SJSA1 (cell line): ENCODE results near the gene LRR1. TPM values are rescaled to one million over a fixed set of nuclear protein-coding genes. Genes with fewer than 3 reads are reported as not detected.

Experiments
- DNase-seq, 2 experiments: peaks; one replicate each; pipeline ENCODE4 v3.0.0-alpha.2; 2015 to 2020; ENCODE audit warnings: low spot score in 2 of 2, low read depth in 1 of 2
- H3K27ac ChIP-seq: fragments of 250-450 bp; sonication (Bioruptor Pico); 2 replicates; pipeline ENCODE4 v1.5.1; 2020; ENCODE audit warnings: mild to moderate bottlenecking, moderate library complexity
- H3K27me3 ChIP-seq: fragments of 250-450 bp; sonication (Bioruptor Pico); replicated peaks from 2 replicates; pipeline ENCODE4 v1.5.1; 2020; ENCODE audit warnings: mild to moderate bottlenecking, moderate library complexity
- H3K36me3 ChIP-seq: fragments of 250-450 bp; sonication (Bioruptor Pico); 2 replicates; pipeline ENCODE4 v1.5.1; 2020; ENCODE audit warnings: mild to moderate bottlenecking
- H3K4me1 ChIP-seq: fragments of 250-450 bp; sonication (Bioruptor Pico); replicated peaks from 2 replicates; pipeline ENCODE4 v1.6.1; 2021; ENCODE audit warnings: mild to moderate bottlenecking
- H3K4me3 ChIP-seq: fragments of 250-450 bp; sonication (Bioruptor Pico); 2 replicates; pipeline ENCODE4 v1.5.1; 2020; ENCODE audit warnings: mild to moderate bottlenecking
- H3K9me3 ChIP-seq: fragments of 250-450 bp; sonication (Bioruptor Pico); replicated peaks from 2 replicates; pipeline ENCODE4 v1.5.1; 2020; ENCODE audit warnings: mild to moderate bottlenecking
- total RNA-seq: library from RNA; depleted of rRNA; stranded (reverse); fragments of >200 nt; shearing (Covaris generic); gene quantifications from 2 replicates; pipeline ENCODE4 v1.2.3, GENCODE V29; 2014; rRNA removed

Gene LRR1
- 39.0 and 46.7 TPM in 2 replicates for total RNA-seq

DNA sequence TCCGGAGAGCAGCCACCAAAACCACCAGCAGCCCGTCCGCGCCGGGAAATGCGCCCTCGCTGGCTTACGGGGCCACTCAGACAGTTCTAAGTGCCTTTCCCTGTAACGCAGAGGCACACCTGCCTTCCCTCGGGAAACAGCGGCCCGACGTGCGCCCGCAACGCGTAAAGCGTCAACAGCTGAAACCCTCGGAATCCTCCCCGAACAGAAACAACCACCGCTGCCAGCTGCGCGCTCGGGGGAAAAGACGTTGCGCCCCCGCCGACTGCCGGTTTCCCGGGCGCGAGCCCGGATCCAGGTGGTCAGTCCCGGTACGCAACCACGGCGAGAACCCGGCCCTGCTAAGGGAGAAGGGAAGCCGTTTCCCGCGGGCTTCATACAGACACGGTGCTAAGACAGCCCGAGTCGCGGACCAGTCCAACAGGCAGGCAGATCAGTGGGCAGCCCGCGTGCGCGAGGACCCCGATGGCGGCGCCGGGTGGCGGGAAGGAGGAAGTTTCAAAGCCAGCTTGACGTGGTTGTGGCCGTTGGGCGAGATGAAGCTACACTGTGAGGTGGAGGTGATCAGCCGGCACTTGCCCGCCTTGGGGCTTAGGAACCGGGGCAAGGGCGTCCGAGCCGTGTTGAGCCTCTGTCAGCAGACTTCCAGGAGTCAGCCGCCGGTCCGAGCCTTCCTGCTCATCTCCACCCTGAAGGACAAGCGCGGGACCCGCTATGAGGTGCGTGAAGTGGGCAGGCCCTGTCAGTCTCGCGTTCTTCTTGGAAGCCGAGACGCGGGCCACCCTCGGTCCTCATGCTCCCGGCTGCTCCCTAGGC, at the start of gene LRR1:
TSS of gene LRR1 (plus strand) at position 456 of the 816 bp plus-strand sequence. CDS start at position 537, 81 bp downstream.
- Histone ChIP-seq H3K9me3 (no peaks in the 10 kb centered on the region), H3K36me3 (peaks cover 34% of the 10 kb centered on the region), H3K27me3 (no peaks in the 10 kb centered on the region), H3K4me3 (peak within 1 kb of the TSS; percentile 79), H3K4me1 (no peaks in the 10 kb centered on the region), H3K27ac (peak within 1 kb of the TSS; percentile 92)
- DNase-seq = peak; percentile 86 to 94

DNA sequence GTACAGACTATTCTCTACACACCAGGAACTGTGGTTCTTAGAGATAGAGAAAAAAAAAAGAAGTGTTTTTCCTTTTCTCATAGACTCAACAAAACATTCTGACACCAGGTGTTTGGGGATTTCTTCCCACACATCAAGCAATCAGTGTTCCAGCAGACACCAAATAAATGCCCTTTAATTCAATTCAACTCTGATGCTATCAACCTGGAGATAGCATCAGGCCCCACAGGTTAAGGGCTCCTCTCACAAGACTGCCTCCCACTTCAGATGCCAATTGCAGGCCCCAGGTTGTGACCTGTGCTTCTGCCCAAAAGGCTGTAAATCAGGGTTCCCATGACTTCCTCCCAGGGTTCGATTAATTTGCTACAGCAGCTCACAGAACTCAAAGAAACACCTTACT, 49.3 kb upstream of the LRR1 start:
- H3K9me3 ChIP-seq = no peaks in the 10 kb centered on the region
- H3K36me3 ChIP-seq = no peaks in the 10 kb centered on the region
- no peak overlapping the region for H3K27ac ChIP-seq
- H3K27me3 ChIP-seq = no peaks in the 10 kb centered on the region
- DNase-seq = no peak
- H3K4me1 ChIP-seq = no peaks in the 10 kb centered on the region
- H3K4me3 ChIP-seq = no peak overlapping the region

GRCh38 chr14:49549881-49550280, 48.9 kb upstream of the LRR1 start:
- Histone ChIP-seq H3K4me3 (no peak overlapping the region), H3K27ac (no peak overlapping the region), H3K36me3 (no peaks in the 10 kb centered on the region), H3K9me3 (no peaks in the 10 kb centered on the region), H3K27me3 (no peaks in the 10 kb centered on the region), H3K4me1 (no peaks in the 10 kb centered on the region)
- DNase-seq = no peak

- no peak for DNase-seq
Observed at GRCh38 chr14:49550286-49551184, 48.2 kb upstream of the LRR1 start.

DNA sequence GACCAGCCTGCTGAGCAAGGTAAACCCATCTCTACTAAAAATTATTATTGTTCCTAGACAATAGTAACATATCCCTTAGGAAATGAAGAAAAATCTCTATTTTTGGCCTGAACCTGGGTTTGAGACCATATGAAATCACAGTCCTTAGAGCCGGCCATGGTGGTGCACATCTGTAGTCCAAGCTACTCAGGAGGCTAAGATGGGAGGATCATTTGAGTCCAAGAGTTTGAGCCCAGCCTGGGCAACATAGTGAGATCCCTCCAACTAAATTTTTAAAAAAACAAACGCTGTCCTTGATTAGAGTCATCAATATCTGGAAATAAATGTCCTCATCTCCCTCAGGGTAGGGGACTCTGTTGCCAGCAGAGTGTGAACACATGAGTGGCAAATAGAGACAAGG, 47.2 kb upstream of the LRR1 start:
- DNase-seq = no peak
- no peak overlapping the region for H3K27ac ChIP-seq
- no peaks in the 10 kb centered on the region for H3K4me1 ChIP-seq
- no peak overlapping the region for H3K4me3 ChIP-seq
- H3K9me3 ChIP-seq = no peaks in the 10 kb centered on the region
- H3K27me3 ChIP-seq = no peaks in the 10 kb centered on the region
- H3K36me3 ChIP-seq = no peaks in the 10 kb centered on the region

More at GRCh38 chr14:49550286-49551184, 48.2 kb upstream of the LRR1 start:
- H3K27me3 ChIP-seq = no peaks in the 10 kb centered on the region
- no peaks in the 10 kb centered on the region for H3K4me1 ChIP-seq
- H3K4me3 ChIP-seq = no peak overlapping the region
- no peak overlapping the region for H3K27ac ChIP-seq
- no peaks in the 10 kb centered on the region for H3K9me3 ChIP-seq
- no peaks in the 10 kb centered on the region for H3K36me3 ChIP-seq

- DNase-seq = no peak
- H3K27ac ChIP-seq = no peak overlapping the region
- H3K27me3 ChIP-seq = no peaks in the 10 kb centered on the region
- H3K9me3 ChIP-seq = no peaks in the 10 kb centered on the region
- H3K4me3 ChIP-seq = no peak overlapping the region
- no peaks in the 10 kb centered on the region for H3K4me1 ChIP-seq
- H3K36me3 ChIP-seq = no peaks in the 10 kb centered on the region
Observed at GRCh38 chr14:49553106-49553505, 45.6 kb upstream of the LRR1 start.

DNA sequence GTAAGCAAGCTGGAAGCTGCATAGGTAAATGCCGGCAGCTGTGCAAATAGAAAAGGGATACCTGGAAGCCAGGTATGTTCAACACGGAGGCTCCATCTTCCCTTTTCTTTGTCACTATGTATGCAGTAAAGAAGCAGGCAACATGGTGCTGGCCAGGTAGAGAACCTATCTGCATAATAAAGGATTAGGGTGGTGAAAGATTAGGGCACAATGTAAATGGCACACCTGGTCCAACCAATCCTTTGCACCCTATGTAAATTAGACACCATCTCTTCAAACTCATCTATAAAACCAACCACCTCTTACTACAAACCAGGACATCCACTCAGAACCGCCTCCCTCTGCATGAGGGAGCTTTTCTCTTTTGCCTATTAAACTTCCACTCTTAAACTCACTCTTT, 44.8 kb upstream of the LRR1 start:
- H3K27me3 ChIP-seq = no peaks in the 10 kb centered on the region
- H3K4me1 ChIP-seq = no peaks in the 10 kb centered on the region
- no peak overlapping the region for H3K27ac ChIP-seq
- H3K4me3 ChIP-seq = no peak overlapping the region
- no peaks in the 10 kb centered on the region for H3K36me3 ChIP-seq
- DNase-seq = no peak
- no peaks in the 10 kb centered on the region for H3K9me3 ChIP-seq

GRCh38 chr14:49559979-49560768, 38.6 kb upstream of the LRR1 start:
- Histone ChIP-seq H3K4me1 (no peaks in the 10 kb centered on the region), H3K27me3 (no peaks in the 10 kb centered on the region), H3K4me3 (no peak overlapping the region), H3K27ac (no peak overlapping the region), H3K9me3 (no peaks in the 10 kb centered on the region), H3K36me3 (no peaks in the 10 kb centered on the region)
- DNase-seq = no peak

DNA sequence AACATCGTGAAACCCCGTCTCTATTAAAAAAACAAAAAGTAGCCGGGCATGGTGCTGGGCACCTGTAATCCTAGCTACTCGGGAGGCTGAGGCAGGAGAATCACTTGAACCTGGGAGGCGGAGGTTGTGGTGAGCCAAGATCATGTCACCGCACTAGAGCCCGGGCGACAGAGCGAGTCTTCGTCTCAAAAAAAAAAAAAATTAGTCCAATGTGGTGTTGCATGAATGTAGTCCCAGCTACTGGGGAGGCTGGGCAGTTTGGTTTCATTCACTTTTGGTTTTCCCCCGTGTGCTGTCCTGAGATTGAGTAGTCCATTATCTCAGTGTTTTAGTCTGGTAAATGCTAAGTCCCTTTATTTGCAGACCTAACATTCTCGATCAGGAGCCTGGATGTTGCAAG, 32.0 kb upstream of the LRR1 start:
- H3K36me3 ChIP-seq = no peaks in the 10 kb centered on the region
- H3K27ac ChIP-seq = no peak overlapping the region
- no peaks in the 10 kb centered on the region for H3K27me3 ChIP-seq

DNA sequence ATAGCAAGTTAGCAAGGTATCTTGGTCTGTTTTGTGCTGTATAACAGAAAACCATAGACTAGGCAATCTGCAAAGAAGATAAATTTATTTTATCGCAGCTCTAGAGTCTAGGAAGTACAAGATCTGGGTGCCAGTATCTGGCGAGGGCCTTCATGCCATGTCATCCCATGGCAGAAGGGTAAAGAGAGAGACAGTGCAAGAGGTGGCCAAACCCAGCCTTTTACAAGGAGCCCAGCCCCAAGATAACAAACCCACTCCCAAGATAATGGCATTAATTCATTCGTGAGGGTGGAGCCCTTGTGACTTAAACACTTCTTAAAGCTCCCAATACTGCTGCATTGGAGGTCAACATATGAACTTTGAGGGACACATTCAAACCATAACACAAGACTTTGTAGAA, 29.5 kb upstream of the LRR1 start:
- peaks cover 4% of the 10 kb centered on the region; the same call in 1 of the 2 replicates for H3K36me3 ChIP-seq
- no peak for DNase-seq
- H3K9me3 ChIP-seq = no peaks in the 10 kb centered on the region
- no peaks in the 10 kb centered on the region for H3K4me1 ChIP-seq
- H3K27me3 ChIP-seq = no peaks in the 10 kb centered on the region
- no peak overlapping the region for H3K4me3 ChIP-seq
- H3K27ac ChIP-seq = no peak overlapping the region

More for the DNA sequence above, 32.0 kb upstream of the LRR1 start:
- Histone ChIP-seq H3K4me3 (no peak overlapping the region), H3K4me1 (no peaks in the 10 kb centered on the region), H3K9me3 (no peaks in the 10 kb centered on the region)
- no peak for DNase-seq

- no peaks in the 10 kb centered on the region for H3K4me1 ChIP-seq
Observed at GRCh38 chr14:49574038-49574437, 24.7 kb upstream of the LRR1 start.

DNA sequence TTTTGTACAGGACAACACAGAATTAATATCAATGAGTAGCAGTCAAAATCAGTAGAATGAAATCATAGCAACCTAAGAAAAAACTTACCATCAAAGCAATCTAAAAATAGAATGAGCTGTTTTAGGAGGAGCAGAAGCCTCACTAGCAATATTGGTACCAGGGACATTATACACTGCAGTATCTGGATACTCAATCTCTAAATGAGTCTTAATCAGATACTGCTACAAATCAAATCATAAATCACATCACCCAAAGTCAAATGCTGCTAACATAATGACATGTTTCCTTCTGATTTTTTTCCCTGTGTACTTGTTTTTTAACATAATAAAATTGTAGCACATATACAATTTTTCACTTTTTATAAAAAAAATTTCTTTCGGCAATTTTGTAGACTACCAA, 20.6 kb upstream of the LRR1 start:
- Histone ChIP-seq H3K27me3 (no peaks in the 10 kb centered on the region), H3K4me1 (no peaks in the 10 kb centered on the region), H3K36me3 (peaks cover 41% of the 10 kb centered on the region), H3K9me3 (no peaks in the 10 kb centered on the region; the same call in 1 of the 2 replicates), H3K4me3 (no peak overlapping the region), H3K27ac (no peak overlapping the region)
- DNase-seq = no peak

More at GRCh38 chr14:49574038-49574437, 24.7 kb upstream of the LRR1 start:
- DNase-seq = no peak
- Histone ChIP-seq H3K9me3 (no peaks in the 10 kb centered on the region), H3K27me3 (no peaks in the 10 kb centered on the region), H3K27ac (no peak overlapping the region), H3K36me3 (peaks cover 22% of the 10 kb centered on the region), H3K4me3 (no peak overlapping the region)

- no peak overlapping the region for H3K27ac ChIP-seq
- H3K4me3 ChIP-seq = no peak overlapping the region
- no peaks in the 10 kb centered on the region; the same call in 1 of the 2 replicates for H3K9me3 ChIP-seq
- H3K27me3 ChIP-seq = no peaks in the 10 kb centered on the region
- DNase-seq = no peak
- H3K4me1 ChIP-seq = peaks cover 9% of the 10 kb centered on the region
- H3K36me3 ChIP-seq = peaks cover 51% of the 10 kb centered on the region
Observed at GRCh38 chr14:49579841-49580240, 18.9 kb upstream of the LRR1 start.
